GM15510 (cell line): ENCODE data around the gene DPH5.

Experiments
- POLR2A ChIP-seq: IDR thresholded peaks from 3 replicates; pipeline ENCODE4 v1.6.1; 2011; ENCODE audit warnings: borderline replicate concordance; ENCODE audit not compliant: insufficient read length; ENCODE audit errors: extremely low read depth

The DPH5 gene, protein sequence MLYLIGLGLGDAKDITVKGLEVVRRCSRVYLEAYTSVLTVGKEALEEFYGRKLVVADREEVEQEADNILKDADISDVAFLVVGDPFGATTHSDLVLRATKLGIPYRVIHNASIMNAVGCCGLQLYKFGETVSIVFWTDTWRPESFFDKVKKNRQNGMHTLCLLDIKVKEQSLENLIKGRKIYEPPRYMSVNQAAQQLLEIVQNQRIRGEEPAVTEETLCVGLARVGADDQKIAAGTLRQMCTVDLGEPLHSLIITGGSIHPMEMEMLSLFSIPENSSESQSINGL

DNA sequence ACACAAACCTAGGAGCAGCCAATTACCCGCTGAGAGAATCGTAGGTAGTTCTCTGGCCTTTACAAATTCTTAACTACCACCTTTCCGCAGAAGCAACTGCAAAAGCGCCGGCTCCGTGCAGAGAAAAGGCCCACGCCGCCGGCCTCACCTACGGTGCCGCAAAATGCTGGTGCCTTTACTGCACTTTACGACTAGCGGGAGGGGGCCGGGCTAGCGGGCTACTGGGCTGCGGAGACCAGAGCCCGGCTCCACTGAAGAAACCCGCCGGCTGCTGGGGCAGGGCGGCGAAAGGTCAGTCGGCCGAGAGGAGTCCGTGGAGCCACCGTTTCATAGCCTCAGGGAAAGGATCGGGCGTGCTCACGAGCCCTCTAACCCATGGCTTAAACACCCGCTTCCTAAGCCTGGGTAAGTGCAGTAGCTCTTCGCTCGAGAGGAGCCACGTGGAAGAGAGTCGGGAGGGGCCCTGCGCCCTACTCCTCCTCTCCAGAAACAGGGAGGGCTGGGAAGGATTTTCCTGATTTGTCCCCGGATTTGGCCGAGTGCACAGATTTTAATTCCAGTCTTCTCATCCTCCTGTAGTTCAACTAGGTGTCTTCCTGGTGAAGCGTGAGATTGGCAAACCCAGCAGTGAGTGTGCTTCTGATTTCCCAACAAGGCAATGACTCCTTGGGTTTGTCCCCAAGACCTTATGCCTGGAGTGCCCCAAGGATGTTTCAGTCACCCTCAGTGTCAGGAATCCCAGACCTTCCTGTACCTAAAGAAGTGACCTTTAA is at the start of gene DPH5:
Gene DPH5 (minus strand): TSS at position 128 of the 773 bp plus-strand sequence. CDS start 341 bp downstream, outside the sequence.
- TF ChIP-seq POLR2A = peak; percentile 96

DNA sequence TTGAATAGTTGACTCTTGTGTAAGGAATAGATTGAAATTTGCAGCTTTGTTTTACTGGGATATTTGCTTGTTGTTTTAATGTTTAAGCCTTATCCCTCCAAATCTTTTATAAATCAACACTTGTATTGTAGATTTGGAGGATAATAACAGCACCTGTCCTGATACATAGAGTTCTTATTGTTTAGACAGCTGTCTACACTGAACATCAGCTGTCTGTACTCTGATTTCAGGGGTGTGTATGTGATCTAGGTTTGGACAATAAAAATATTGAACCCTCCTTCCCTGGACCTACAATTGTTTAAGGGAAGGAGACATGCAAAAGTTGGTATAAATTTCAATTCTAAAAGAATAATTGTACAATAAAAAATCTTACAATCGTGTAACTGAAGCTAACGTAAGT is 48.3 kb upstream of the DPH5 start:
- TF ChIP-seq POLR2A = no peak

DNA sequence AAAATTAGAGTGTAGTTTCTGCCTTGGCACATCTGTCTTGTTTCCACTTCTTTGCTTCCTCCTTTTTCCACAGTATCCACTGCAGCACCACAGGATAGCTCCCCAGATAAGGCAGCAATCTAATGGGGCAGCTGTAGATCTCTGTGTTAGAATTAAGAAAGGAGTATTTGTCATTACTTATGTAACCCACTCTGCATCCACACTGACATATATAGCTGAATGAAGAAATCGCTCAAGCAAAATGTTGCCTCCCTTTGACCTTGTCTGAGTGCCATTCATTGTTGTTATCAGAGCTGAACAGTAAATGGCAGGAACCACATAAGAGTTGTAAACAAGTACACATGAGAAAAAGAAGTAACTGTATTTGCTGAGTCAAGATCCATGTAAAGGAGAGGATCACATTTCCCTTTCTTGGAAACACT is 45.9 kb upstream of the DPH5 start:
- no peak for TF ChIP-seq POLR2A

DNA sequence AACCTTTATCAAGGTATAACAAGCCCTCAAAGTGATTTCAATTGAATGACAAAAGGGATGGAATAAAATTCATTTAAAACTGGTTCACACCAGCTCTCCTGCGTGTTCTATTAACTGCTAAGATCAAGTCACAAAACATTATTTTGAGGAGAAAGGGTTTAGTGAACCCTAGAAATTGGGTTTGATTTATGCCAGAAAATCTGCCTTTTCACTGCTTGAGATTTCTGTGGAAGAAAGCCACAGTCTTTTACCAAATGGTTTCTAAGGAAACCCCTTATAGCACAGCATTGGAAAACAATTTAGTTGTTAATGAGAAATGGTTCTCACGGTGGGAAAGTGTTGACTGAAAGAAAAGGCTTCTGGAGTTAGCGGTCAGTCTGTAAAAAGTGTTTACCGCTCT is 43.6 kb upstream of the DPH5 start:
- TF ChIP-seq POLR2A = no peak

DNA sequence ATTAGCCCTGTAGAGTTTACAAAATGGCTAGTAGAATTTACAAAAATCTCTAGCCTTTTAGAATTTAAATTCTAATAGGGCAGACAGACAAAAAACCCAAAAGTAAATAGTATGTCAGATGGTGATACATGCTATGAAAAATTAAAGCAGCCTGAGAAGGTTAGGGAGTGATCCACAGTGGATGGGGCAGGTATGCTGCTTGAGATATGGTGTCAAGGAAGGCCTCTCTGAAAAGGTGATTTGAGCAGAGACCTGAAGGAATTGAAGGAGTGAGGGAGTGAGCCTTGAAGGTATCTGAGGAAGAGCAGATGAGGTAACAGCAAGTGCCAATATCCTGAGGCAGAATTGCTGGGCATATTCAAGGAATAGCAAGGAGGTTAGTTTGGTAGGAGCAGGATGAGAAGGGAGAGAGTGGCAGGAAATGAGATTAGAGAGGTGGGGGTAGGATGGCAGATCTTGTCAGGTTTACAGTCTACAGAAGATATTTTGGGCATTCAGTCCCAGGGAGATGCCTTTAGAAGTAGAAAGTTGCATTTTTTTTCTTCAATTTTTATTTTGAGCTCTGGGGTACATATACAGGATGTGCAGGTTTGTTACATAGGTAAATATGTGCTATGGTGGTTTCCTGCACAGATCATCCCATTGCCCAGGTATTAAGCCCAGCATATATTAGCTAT is 40.8 kb upstream of the DPH5 start:
- TF ChIP-seq POLR2A = no peak

DNA sequence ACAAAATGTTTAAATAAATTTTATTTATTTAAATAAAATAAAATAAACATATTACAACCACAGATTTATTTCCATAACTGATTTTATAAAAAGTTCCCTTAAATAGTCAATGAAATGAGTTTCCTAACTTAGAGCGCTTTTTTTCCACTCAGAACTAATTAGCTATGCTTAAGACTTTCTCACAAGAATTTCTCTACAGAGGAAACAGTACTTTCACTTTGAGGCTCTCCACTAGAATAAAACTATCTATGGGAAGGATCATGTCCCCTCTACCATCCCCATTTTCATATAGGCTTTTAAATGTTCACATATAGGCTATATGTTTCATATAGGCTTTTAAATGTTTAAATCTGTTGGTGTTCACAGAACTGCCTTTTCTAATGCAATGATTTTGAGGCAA is 40.0 kb upstream of the DPH5 start:
- no peak for TF ChIP-seq POLR2A

DNA sequence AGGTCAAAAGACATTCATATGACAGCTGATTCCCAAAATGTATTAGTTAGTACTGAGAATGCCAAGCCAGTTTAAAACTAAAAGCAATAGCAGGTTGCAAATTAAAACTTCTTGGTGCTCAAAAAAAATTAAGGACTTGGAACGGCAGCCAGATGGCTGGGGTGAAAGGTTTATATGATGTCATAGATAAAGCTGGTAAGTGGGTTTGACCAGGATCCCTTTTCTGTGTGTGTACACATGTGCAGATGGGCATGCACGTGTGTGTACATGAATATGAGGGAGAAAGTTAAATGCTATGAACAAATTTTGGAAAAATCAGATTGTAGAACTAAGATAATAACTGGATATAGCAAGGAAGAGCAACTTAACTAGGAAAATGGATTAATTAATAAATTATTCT is 39.1 kb upstream of the DPH5 start:
- TF ChIP-seq POLR2A = no peak

DNA sequence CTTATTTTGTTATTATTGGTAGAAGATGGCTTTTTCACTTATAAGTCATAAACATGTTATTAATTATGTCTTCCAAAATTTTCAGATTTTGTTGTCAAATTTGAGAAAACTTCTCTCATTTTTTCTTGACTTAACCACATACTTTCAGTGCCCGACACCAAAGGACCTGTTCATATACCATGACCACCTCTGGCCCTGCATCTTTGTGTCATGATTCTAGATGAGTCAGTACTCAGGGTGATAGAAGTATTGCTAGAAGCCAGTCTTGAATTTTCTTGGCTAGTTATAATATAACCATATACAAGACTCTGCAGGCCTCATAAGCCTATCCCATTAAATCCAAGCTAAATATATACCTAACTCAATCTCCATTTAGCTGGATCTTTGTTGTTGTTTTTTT is 35.4 kb upstream of the DPH5 start:
- no peak for TF ChIP-seq POLR2A

DNA sequence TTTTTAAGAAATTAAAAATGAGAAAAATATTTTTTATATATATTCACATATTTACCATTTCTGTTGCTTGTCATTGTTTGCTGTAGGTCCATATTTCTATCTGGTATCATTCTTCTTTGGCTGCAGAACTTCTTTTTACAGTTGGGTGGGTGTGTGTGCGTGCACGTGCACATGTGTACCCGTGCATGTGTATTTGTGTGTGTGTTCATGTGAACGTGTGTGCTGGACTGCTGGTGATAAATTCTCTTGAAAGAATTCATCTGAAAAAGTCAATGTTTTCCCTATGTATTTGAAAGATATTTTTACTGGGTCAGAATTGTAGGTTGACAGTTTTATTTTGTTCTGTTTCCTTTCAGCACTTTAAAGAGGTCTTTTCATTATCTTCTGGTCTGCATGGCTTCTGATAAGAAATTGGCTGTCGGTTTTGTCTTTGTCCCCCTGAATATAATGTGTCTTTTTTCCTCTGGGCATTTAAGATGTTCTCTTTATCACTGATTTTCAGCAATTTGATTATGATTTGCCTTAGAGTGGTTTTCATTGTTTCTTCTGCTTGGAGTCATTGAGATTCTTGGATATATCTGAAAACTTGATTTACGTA is 34.5 kb upstream of the DPH5 start:
- TF ChIP-seq POLR2A = no peak

DNA sequence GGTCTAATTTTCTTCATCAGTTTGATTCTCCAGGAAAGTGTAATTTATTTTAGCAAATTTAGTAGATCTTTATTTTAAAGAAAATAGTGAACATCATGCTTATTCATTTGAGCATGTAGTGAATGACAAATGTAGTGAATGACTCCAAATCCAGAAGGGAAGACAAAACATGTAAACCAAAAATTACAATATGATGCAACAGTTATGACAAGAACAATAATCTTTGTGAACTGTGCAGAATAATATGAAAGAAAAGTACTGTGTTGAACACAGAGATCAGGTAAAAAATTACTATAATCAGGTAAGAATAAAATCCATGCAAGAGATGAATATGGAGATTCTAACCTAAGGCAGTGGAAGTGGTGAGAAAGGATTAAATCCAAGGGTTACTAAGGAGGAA is 30.0 kb upstream of the DPH5 start:
- no peak for TF ChIP-seq POLR2A

DNA sequence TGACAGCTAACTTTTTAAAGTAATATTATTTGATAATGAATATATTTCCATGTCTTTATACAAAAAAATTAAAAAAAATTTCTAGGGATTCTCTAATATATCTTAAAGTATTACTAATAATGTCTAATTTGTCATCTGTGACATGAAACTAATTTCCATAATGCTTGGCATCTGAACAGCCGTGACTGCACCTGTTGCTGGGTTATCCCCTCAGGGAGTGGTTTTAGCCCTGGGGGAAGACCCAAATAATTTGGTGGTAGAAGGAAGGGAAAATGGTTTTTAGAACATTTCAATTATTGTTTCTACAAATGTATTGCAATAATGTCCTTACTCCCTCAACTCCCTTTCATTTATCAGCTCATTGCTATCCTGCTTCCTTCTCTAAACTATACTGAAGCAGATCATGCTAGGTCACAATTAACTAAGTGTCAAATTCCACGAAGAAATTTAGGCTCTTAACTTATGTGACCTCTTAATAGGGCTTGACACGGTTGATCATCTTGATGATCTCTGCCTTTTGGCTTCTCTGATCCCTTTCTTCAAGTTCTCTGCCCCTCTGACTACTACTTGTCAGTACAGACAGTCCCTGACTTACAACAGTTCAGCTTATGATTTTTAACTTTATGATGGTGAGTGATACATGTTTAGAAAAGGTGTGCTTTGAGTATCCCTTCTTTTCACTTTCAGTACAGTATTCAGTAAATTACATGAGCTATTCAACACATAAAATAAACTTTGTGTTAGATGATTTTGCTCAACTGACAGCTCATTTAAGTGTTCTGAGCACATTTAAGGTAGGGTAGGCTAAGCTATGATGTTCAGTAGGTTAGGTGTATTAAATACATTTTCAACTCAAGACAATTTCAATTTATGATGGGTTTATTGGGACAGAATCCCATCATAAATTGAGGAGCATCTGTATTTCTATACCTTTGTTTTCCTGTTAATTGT is 26.4 kb upstream of the DPH5 start:
- TF ChIP-seq POLR2A = no peak

DNA sequence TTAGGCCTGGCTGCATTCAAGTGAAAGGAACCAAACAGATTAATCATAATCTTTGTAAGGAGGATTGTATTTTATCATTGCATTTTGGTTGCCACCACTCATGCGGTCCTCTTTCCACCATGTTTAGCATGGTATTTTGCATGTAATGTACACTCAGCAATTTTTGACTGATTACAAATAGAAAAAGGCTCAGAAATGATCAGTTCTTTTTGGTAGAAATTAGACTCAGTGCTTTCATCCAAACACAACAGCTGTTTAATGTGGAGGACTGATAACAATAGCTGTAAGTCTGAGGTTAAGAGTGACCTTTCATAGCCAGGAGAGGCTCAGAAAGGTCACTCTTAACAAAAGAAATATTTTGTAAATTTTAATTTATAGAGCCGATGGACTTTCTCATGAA is 25.3 kb upstream of the DPH5 start:
- TF ChIP-seq POLR2A = no peak

DNA sequence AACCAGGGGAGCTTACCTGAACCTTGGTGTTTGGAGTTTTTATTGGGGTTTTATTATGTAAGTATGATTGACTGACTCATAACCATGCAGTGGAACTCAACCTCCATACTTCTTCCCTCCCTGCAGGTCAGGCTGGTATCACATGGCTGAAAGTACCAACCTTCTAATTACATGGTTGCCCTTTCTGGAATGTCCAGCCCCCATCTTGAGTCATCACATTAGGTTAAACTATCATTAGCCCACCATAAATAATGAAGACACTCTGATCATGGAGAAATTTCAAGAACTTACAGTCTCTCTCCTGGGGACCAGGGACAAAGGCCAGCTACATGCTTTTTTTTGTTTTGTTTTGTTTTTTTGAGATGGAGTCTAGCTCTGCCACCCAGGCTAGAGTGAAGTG is 19.2 kb upstream of the DPH5 start:
- TF ChIP-seq POLR2A = no peak

DNA sequence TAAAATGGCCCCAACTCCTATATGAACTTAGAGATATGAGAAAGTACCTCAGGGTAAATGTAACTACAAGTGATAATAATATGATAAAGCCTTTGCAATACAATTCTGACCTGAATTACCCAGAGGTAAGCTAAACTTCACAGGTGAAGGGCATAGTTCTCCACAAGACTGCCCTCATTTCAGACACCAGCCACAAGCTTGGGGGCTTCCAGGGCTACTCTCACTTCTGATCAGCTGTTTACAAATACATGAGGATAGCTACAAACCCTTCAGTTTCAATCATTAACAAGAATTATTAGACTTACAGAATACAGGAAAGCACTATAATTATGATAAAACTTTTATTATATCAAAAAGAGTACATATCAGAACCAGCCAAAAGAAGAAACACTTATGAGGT is 18.7 kb upstream of the DPH5 start:
- TF ChIP-seq POLR2A = no peak

DNA sequence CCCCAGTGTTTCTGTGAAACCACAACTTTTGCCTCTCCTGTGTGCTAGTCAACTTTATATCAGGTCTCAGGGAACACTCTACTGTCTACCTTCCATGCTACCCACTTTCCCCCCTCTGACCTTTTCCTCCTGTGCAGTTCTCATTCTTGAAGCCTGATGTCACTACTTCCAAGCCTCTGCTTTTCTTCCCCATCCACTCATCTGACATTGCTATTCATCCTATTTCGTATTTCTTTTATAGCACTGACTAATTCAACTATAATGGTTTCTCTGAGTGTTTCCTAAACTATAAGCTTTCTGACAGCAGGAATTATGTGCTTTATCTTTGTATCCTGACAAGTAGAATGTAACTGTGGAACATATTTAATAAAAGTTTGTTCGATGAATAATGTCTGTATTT is 18.2 kb upstream of the DPH5 start:
- no peak for TF ChIP-seq POLR2A

DNA sequence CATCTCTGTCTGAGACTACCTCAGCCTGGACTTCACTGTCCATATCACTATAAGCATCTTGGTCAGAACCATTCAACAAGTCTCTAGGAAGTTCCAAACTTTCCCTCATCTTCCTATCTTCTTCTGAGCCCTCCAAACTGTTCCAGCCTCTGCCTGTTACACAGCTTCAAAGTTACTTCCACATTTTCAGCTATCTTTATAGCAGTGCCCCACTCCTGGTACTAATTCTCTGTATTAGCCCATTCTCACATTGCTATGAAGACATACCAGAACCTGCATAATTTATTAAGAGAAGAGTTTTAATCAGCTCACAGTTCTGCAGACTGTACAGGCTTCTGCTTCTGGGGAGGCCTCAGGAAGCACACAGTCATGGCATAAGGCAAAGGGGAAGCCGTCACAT is 15.7 kb upstream of the DPH5 start:
- TF ChIP-seq POLR2A = no peak
